Umbilical cord (tissue), 2 donors: Measurements from ENCODE around the gene BRIP1. TPM values are rescaled to one million over a fixed set of nuclear protein-coding genes. Genes with fewer than 3 reads are reported as not detected.
"Not testable (repeated sequence)": the region's sequence is repeated elsewhere in the genome, so short reads cannot be mapped to it uniquely, and the experiment has no call there.

Experiments used
- DNase-seq: peaks from one replicate; pipeline ENCODE4 v3.0.0-alpha.2; 2015; ENCODE audit warnings: low spot score
- total RNA-seq: library from RNA; depleted of rRNA; stranded (reverse); fragments of >200 nt; gene quantifications from one replicate; pipeline ENCODE4 v1.2.3, GENCODE V29; 2014; ENCODE audit warnings: low replicate concordance; ENCODE audit not compliant: insufficient read depth

The BRIP1 gene
- total RNA-seq, 1 donor from 2014 or later, result 10.6 TPM

DNA sequence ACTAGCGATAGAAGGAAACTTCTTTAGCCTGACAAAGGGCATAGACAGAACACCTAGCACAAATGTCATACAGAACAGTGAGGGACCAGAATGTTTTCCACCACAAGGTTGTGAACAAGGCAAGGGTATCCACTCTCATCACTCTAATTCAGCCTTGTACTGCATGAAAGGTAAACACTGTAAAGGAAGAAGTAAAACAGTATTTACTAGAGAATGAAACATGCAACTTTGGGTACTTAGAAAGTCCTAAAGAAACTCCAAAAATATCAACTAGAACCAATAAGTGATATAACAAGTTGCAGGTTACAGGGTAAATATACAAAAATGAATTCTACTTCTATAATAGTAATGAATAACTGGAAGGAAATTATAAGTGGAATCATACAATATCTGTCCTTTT is 32.2 kb downstream of the BRIP1 start:
- DNase-seq, result no peak

DNA sequence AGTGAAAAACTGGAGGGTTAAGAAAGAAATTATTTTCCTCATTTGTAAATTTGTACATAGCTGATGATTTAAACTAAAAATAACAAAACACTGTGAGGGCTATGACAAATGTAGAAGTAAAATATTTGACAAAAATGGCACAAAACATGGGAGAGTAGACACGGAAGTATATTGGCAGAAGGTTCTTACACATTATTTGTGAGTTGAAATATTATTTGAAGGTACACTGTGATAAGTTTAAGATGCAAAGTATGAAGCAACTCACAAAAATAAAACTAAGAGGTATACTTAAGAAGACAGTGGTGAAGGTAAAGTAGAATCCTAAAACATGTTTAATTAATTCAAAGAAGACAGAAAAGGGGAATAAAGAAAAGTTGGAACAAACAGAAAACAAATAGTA is 34.6 kb downstream of the BRIP1 start:
- no peak for DNase-seq

GRCh38 chr17:61827649-61828395 is 35.5 kb downstream of the BRIP1 start:
- no peak for DNase-seq

GRCh38 chr17:61826866-61827265 is 36.5 kb downstream of the BRIP1 start:
- DNase-seq, result not testable (repeated sequence)

DNA sequence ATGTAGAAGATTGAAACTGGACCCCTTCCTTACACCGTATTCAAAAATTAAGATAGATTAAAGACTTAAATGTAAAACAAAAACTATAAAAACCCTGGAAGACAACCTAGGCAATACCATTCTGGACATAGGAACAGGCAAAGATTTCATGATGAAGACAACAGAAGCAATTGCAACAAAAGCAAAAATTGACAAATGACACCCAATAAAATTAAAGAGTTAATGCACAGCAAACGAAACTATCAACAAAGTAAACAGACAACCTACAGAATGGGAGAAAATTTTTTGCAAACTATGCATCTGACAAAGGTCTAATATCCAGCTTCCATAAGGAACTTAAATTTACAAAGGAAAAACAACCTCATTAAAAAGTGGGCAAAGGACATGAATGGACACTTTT is 37.1 kb downstream of the BRIP1 start:
- DNase-seq, result not testable (repeated sequence)

- no peak for DNase-seq
Observed at GRCh38 chr17:61825448-61826137, 37.7 kb downstream of the BRIP1 start.

DNA sequence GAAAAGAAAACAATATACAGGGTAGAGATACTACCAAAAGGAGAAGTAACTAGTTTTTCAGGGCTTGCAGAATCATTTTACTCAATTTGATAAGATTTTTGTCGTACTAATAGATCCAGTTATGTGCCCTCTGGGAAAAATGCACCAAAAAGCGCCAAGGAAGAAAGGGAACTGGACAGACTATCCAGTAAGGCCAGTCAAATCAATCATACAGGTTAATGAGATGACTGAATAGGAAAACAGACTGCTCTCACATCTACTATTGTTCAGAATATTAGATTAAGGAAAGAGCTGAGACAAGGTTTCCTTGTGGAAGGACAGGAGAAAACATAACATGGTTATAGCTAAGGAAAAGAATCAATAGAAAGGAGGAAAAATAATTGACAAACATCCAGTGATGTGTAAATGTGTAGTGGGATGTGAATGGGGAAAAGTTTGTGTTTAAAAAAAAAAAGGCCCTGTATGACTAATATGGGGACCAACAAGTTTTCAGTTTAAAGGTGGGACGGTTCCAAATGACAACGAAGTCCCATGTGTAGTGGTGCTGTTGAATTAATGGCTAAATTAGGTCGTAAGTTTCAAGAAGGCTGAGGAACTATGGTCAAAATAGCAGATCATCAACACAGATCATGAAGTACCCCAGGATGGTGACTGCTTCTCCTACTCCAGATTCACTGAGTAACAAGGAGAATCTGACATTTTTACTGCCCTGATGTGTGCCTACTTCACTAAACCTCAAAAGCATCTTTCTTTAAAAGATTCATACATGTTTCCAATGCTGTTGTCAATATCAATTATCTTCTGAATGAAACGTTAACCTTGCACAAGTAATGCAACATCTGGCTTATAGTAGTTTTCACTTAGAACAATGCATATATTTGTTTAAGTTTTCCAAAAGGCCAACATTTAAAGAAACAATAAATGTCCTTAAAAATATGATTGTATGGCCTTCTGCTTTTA is 40.7 kb downstream of the BRIP1 start:
- DNase-seq, result no peak

DNA sequence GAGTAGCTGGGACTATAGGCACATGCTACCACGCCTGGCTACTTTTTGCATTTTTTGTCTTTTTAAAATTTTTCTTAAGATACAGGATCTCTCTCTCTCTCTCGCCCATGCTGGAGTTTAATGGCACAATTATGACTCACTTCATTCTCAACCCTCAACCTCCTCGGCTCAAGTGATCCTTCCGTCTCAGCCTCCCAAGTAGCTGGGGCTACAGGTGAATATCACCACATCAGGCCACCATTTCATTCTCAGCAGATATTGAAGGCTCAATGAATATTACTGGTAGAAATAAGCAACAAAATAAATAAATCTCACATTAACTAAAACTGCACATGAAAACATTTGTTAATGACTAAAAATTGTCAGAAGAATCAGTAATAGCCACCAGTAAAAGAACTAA is 41.7 kb downstream of the BRIP1 start:
- DNase-seq, result no peak

GRCh38 chr17:61819265-61819664 is 44.1 kb downstream of the BRIP1 start:
- not testable (repeated sequence) for DNase-seq

- no peak for DNase-seq
Observed at GRCh38 chr17:61818225-61818624, 45.1 kb downstream of the BRIP1 start.

DNA sequence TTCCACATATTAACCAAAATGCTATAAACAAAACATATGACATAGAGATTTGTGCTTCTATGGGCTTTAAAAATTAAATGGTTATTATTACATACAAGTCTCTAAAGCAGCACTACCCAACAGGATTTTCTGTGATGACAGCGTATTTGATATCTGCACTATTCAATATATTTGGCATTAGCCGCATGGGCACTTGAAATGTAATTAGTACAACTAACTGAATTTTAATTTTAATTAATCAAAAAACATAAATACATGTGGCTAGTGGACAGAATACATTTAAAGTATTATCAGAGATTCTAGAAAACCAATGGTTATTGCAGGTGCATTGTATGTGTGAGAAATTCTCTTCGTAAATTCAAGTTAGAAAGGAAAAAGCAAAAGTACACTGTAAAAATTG is 45.9 kb downstream of the BRIP1 start:
- DNase-seq, result no peak

- no peak for DNase-seq
Observed at GRCh38 chr17:61816538-61816937, 46.8 kb downstream of the BRIP1 start.

- no peak for DNase-seq
Observed at GRCh38 chr17:61815863-61816503, 47.3 kb downstream of the BRIP1 start.

- DNase-seq, result no peak
Observed at GRCh38 chr17:61814485-61814884, 48.8 kb downstream of the BRIP1 start.

- no peak for DNase-seq
Observed at GRCh38 chr17:61813211-61813610, 50.1 kb downstream of the BRIP1 start.

GRCh38 chr17:61812747-61813146 is 50.6 kb downstream of the BRIP1 start:
- DNase-seq, result no peak

DNA sequence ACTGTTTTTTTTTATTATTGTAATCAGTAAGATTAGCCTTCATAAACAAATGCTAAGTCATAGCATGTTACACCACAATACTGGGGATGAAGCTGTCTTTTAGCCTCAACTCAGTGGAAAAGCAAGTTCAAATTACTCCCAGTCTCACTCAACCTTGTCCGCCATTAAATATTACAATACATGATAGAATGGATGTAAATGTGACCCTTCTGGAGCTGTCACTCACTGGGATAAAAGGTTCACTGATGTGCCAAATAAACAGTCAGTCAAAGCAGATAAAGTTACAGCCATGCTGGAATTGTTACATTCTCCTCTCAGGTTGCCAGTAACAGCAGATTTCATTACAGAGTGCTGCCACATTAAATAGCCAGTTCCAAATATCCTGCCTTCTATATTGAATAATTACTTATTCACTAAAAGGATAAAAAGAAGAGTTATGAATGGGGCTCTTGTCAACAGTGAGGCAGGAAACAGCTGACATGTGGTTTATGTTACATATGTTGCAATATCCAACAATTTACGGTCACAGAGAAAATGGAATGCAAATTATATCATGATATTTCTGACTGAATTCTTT is 53.4 kb downstream of the BRIP1 start:
- peak; percentile 9 for DNase-seq

DNA sequence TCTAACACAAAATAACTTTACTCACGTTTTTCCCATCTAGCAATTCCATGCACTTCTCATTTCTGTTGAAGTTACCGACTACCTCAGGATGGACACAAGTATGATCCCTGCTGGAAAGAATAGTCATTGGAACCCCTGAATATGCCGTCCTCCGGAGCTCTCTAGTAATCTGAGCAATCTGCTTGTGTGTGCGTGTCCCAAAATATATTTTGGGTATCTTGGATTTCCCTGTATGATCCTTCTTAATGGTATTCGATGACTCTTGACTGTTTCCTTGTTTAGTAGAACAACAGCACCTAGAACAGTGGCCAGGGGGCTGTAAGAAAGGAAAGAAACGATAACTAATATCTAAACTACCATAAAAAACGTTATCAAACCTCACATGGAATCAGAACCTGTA is 54.9 kb downstream of the BRIP1 start:
- DNase-seq, result no peak

GRCh38 chr17:61806936-61807335 is 56.4 kb downstream of the BRIP1 start:
- no peak for DNase-seq

DNA sequence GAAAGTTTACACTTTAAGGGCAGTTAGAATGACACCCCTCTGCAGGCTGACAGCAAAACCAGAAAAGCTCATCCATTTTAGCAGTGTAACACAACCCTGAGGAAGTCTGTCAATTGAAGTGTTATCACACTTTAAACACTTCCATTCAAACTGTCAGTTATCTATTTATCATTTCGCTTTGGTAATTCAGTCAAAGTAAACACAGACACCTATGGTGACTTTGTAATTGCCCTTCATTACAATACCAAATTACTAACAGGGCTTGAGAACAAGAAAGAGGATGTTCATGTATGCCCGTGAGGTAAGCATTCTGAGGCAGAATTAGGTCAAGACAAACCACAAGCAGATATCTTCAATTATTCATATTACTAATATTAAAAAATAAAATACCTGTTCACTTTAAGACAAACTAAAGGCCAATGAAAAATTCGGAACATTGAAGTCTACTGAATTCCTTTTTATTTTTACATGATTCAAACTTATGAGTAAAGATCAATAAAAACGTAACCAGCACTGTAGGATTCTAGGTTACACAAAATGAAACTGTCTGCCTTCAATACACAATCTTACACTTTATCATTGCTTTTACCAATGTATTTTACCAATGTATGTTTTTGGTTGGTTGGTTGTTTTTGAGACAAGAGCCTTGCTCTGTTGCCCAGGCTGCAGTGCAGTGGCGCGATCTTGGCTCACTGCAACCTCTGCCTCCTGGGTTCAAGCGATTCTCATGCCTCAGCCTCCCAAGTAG is 57.1 kb downstream of the BRIP1 start:
- no peak for DNase-seq

DNA sequence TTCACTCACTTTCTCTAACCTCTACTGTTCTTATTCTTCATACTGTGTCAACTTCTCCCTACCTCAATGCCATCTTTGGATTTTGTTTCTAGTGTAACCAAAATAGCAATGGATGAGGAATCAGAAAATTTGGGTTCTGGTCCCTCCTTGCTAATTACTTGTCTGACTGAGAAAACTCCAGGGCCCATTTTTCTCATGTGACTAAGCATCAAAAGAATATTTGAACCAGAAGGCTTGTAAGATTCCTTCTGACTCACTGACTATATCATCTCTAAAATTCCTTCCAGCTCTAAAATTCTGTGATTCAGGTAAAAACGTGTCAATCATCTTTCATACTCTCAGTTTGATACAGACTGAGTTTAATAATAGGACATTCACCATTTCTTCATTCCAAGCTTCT is 57.9 kb downstream of the BRIP1 start:
- no peak for DNase-seq
